Measurements from ENCODE around the gene LTC4S. TPM values are rescaled to one million over a fixed set of nuclear protein-coding genes. Genes with fewer than 3 reads are reported as not detected.

Gene LTC4S
- total RNA-seq, 1 donor from 2014 or later: 0.26 TPM

GRCh38 chr5:179772351-179772750 lies 21.4 kb upstream of the LTC4S start:
- Histone ChIP-seq H3K4me3 (ENCODE audit: low read depth, low read length) (no peak overlapping the region), H3K27me3 (ENCODE audit: control insufficient read depth, insufficient read depth, low read length) (no peaks in the 10 kb centered on the region), H3K36me3 (ENCODE audit: control insufficient read depth, insufficient read depth, low read length) (peaks cover 35% of the 10 kb centered on the region)
- TF ChIP-seq, protein P1, sequence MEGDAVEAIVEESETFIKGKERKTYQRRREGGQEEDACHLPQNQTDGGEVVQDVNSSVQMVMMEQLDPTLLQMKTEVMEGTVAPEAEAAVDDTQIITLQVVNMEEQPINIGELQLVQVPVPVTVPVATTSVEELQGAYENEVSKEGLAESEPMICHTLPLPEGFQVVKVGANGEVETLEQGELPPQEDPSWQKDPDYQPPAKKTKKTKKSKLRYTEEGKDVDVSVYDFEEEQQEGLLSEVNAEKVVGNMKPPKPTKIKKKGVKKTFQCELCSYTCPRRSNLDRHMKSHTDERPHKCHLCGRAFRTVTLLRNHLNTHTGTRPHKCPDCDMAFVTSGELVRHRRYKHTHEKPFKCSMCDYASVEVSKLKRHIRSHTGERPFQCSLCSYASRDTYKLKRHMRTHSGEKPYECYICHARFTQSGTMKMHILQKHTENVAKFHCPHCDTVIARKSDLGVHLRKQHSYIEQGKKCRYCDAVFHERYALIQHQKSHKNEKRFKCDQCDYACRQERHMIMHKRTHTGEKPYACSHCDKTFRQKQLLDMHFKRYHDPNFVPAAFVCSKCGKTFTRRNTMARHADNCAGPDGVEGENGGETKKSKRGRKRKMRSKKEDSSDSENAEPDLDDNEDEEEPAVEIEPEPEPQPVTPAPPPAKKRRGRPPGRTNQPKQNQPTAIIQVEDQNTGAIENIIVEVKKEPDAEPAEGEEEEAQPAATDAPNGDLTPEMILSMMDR (IDR thresholded peaks at IDR 0.05; ENCODE audit: insufficient read depth, low read length, severe bottlenecking): no peak
- FAIRE-seq (no peak), DNase-seq (ENCODE audit: low read depth) (no peak)

DNA sequence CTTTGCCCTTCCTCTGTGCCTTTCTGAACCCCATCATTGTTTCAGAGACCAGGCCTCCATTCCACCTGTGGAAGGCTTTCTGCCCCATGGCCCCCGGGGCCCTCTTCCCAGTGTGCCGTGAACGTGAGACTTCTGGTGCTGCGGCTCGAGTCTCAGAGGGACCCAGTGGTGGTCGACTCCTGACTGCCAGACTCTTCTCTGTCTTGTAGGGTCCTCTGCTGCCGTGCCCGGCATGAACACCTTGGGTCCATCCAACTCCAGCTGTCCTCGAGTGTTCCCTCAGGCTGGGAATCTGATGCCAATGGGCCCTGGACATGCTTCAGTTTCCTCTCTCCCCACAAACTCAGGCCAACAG lies 20.1 kb upstream of the LTC4S start:
- Histone ChIP-seq H3K36me3 (ENCODE audit: control insufficient read depth, insufficient read depth, low read length) (peaks cover 33% of the 10 kb centered on the region), H3K4me3 (ENCODE audit: low read depth, low read length) (no peak overlapping the region), H3K27me3 (ENCODE audit: control insufficient read depth, insufficient read depth, low read length) (no peaks in the 10 kb centered on the region)
- TF ChIP-seq, protein P1 (IDR thresholded peaks at IDR 0.05; ENCODE audit: insufficient read depth, low read length, severe bottlenecking): no peak
- no peak for FAIRE-seq
- DNase-seq (ENCODE audit: low read depth): no peak

GRCh38 chr5:179774442-179774841 lies 19.3 kb upstream of the LTC4S start:
- FAIRE-seq: no peak

GRCh38 chr5:179776411-179776938 lies 17.3 kb upstream of the LTC4S start:
- peaks cover 23% of the 10 kb centered on the region for H3K36me3 ChIP-seq (ENCODE audit: control insufficient read depth, insufficient read depth, low read length)
- no peak for FAIRE-seq
- TF ChIP-seq, protein P1 (IDR thresholded peaks at IDR 0.05; ENCODE audit: insufficient read depth, low read length, severe bottlenecking): no peak
- DNase-seq (ENCODE audit: low read depth): no peak
- H3K4me3 ChIP-seq (ENCODE audit: low read depth, low read length): no peak overlapping the region
- no peaks in the 10 kb centered on the region for H3K27me3 ChIP-seq (ENCODE audit: control insufficient read depth, insufficient read depth, low read length)

More at GRCh38 chr5:179774442-179774841, 19.3 kb upstream of the LTC4S start:
- no peak for DNase-seq (ENCODE audit: low read depth)
- Histone ChIP-seq H3K27me3 (ENCODE audit: control insufficient read depth, insufficient read depth, low read length) (no peaks in the 10 kb centered on the region), H3K36me3 (ENCODE audit: control insufficient read depth, insufficient read depth, low read length) (peaks cover 28% of the 10 kb centered on the region), H3K4me3 (ENCODE audit: low read depth, low read length) (no peak overlapping the region)
- TF ChIP-seq, protein P1 (IDR thresholded peaks at IDR 0.05; ENCODE audit: insufficient read depth, low read length, severe bottlenecking): no peak

GRCh38 chr5:179777456-179777855 lies 16.3 kb upstream of the LTC4S start:
- Histone ChIP-seq H3K4me3 (ENCODE audit: low read depth, low read length) (no peak overlapping the region), H3K36me3 (ENCODE audit: control insufficient read depth, insufficient read depth, low read length) (peaks cover 18% of the 10 kb centered on the region), H3K27me3 (ENCODE audit: control insufficient read depth, insufficient read depth, low read length) (no peaks in the 10 kb centered on the region)
- TF ChIP-seq, protein P1 (IDR thresholded peaks at IDR 0.05; ENCODE audit: insufficient read depth, low read length, severe bottlenecking): no peak
- DNase-seq (ENCODE audit: low read depth) (no peak), FAIRE-seq (no peak)

DNA sequence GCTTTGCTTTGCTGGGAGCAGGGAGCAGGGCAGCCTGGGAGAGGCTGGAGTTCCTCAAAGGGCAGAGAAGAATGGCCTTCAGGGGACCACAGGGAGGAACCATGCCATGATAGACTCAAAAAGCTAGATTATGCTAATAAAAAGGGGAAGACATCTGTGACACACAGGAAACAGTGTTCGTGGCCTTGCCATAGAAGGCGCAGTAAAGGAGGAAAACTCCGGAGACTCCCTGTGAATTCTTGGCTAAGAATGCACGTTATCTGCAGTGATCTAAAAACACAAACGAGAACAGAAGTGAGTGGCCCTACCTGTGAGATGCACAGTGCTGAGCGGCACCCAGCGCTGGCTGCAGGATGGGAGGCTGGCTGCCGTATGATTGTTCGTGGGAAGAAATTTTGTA lies 15.9 kb upstream of the LTC4S start:
- H3K27me3 ChIP-seq (ENCODE audit: control insufficient read depth, insufficient read depth, low read length): no peaks in the 10 kb centered on the region
- H3K36me3 ChIP-seq (ENCODE audit: control insufficient read depth, insufficient read depth, low read length): peaks cover 15% of the 10 kb centered on the region
- no peak for DNase-seq (ENCODE audit: low read depth)
- no peak overlapping the region for H3K4me3 ChIP-seq (ENCODE audit: low read depth, low read length)
- TF ChIP-seq, protein P1 (IDR thresholded peaks at IDR 0.05; ENCODE audit: insufficient read depth, low read length, severe bottlenecking): no peak
- no peak for FAIRE-seq
